HepG2 (cell line): ENCODE results near the gene ARL16. TPM values are rescaled to one million over a fixed set of nuclear protein-coding genes. Genes with fewer than 3 reads are reported as not detected.

Experiments
- CBX2 ChIP-seq, 2 experiments: fragments of 200-600 bp in 1 of 2; sonication (generic); formaldehyde crosslinking in 1 of 2; IDR thresholded peaks; 2 replicates each; pipeline versions ENCODE4 v1.7.0 to v1.8.1; 2018 to 2022; ENCODE audit warnings: low read depth in 2 of 2, low read length in 1 of 2, mild to moderate bottlenecking in 1 of 2, missing genetic modification reagents in 1 of 2
- EED ChIP-seq: sonication (generic); formaldehyde crosslinking; IDR thresholded peaks from 2 replicates; pipeline ENCODE4 v1.5.0; 2020; ENCODE audit warnings: mild to moderate bottlenecking, missing genetic modification reagents
- GATAD2A ChIP-seq: IDR thresholded peaks from 2 replicates; pipeline ENCODE4 v1.6.1; 2016
- JUN ChIP-seq: sonication (generic); formaldehyde crosslinking; IDR thresholded peaks from 2 replicates; pipeline ENCODE4 v1.4.0; 2020; ENCODE audit warnings: mild to moderate bottlenecking, missing genetic modification reagents
- JUNB ChIP-seq: sonication (generic); formaldehyde crosslinking; IDR thresholded peaks from 2 replicates; pipeline ENCODE4 v1.8.0; 2022; ENCODE audit warnings: missing genetic modification reagents, mild to moderate bottlenecking, borderline replicate concordance
- KLF6 ChIP-seq: IDR thresholded peaks from 2 replicates; pipeline ENCODE4 v1.8.0; 2016; ENCODE audit warnings: missing biosample characterization, missing genetic modification reagents
- MIXL1 ChIP-seq: IDR thresholded peaks from 2 replicates; pipeline ENCODE4 v1.6.1; 2016
- PCBP2 ChIP-seq: fragments of 200-400 bp; formaldehyde crosslinking; optimal IDR thresholded peaks from 2 replicates; pipeline ENCODE3; 2018; ENCODE audit warnings: low read length, low read depth; ENCODE audit not compliant: poor library complexity, severe bottlenecking
- SIX4 ChIP-seq: sonication (generic); formaldehyde crosslinking; IDR thresholded peaks from 2 replicates; pipeline ENCODE4 v1.4.0; 2020; ENCODE audit warnings: missing genetic modification reagents
- SPEN ChIP-seq: sonication (generic); formaldehyde crosslinking; IDR thresholded peaks from 2 replicates; pipeline ENCODE4 v1.5.1; 2020; ENCODE audit warnings: low read depth, mild to moderate bottlenecking, missing genetic modification reagents
- TGIF2 ChIP-seq: IDR thresholded peaks from 2 replicates; pipeline ENCODE4 v1.6.1; 2016; ENCODE audit warnings: control low read depth, missing compliant biosample characterization
- U2AF1 ChIP-seq: fragments of 200-400 bp; formaldehyde crosslinking; optimal IDR thresholded peaks from 2 replicates; pipeline ENCODE3; 2017; ENCODE audit warnings: mild to moderate bottlenecking, low read depth, low read length
- ZBTB26 ChIP-seq: IDR thresholded peaks from 2 replicates; pipeline ENCODE4 v1.6.1; 2016; ENCODE audit warnings: missing compliant biosample characterization, missing genetic modification reagents, borderline replicate concordance
- ZNF136 ChIP-seq: sonication (generic); formaldehyde crosslinking; IDR thresholded peaks from 2 replicates; pipeline ENCODE4 v1.8.1; 2022; ENCODE audit warnings: low read depth, mild to moderate bottlenecking, moderate library complexity, missing genetic modification reagents
- ZNF207 ChIP-seq: fragments of 450-650 bp; IDR thresholded peaks from 2 replicates; pipeline ENCODE4 v1.6.1; 2016; ENCODE audit warnings: antibody characterized with exemption, borderline replicate concordance
- ZNF543 ChIP-seq: sonication (generic); formaldehyde crosslinking; IDR thresholded peaks from 2 replicates; pipeline ENCODE4 v1.4.0; 2020; ENCODE audit warnings: mild to moderate bottlenecking, missing genetic modification reagents
- ZNF607 ChIP-seq: sonication (generic); formaldehyde crosslinking; IDR thresholded peaks from 2 replicates; pipeline ENCODE4 v1.5.1; 2020; ENCODE audit warnings: missing genetic modification reagents, mild to moderate bottlenecking, borderline replicate concordance
- ZNF652 ChIP-seq: IDR thresholded peaks from 2 replicates; pipeline ENCODE4 v1.6.1; 2016; ENCODE audit warnings: low read depth, borderline replicate concordance
- polyA plus RNA-seq, 8 experiments: library from polyadenylated mRNA; depleted of rRNA in 3 of 8; stranded (reverse) in 7 of 8; unstranded in 1 of 8; fragments of >200 nt; fragmentation: Illumina TruSeq in 4 of 8; extraction: Trizol in 4 of 8; gene quantifications; 2 replicates each; pipeline versions ENCODE4 v1.2.1 to v1.2.3, GENCODE V29; 2011 to 2016; ENCODE audit warnings: low read depth in 4 of 8, missing spikeins in 1 of 8, mixed read lengths in 1 of 8; ENCODE audit not compliant: insufficient read depth in 1 of 8
- total RNA-seq, 5 experiments: library from RNA; depleted of rRNA; stranded (reverse); fragments of >200 nt; fragmentation: Illumina TruSeq; extraction: Trizol; gene quantifications; 2 replicates each; pipeline ENCODE4 v1.2.3, GENCODE V29; 2016; ENCODE audit warnings: low read depth in 1 of 5
- TF ChIP-seq, protein P1 (sequence below): sonication (generic); formaldehyde crosslinking; IDR thresholded peaks from 2 replicates; pipeline ENCODE4 v1.5.0; 2020; ENCODE audit warnings: mild to moderate bottlenecking, low read depth, missing genetic modification reagents, borderline replicate concordance
- TF ChIP-seq, protein P2 (sequence below): sonication (generic); formaldehyde crosslinking; IDR thresholded peaks from 2 replicates; pipeline ENCODE4 v1.8.1; 2023; ENCODE audit warnings: mild to moderate bottlenecking, moderate library complexity, missing genetic modification reagents
- TF ChIP-seq, protein P3 (sequence below): sonication (generic); formaldehyde crosslinking; IDR thresholded peaks from 2 replicates; pipeline ENCODE4 v1.5.0; 2020; ENCODE audit warnings: mild to moderate bottlenecking, missing genetic modification reagents, moderate library complexity
- TF ChIP-seq, protein P4 (sequence below): sonication (generic); formaldehyde crosslinking; IDR thresholded peaks from 2 replicates; pipeline ENCODE4; 2020; ENCODE audit warnings: missing genetic modification reagents, mild to moderate bottlenecking, borderline replicate concordance

The ARL16 gene
- total and polyA plus RNA-seq, 2 of the 13 experiments (the other 11 are each of a cell fraction or from before 2014, with no cell fraction given) = 20.8 to 30.8 TPM

DNA sequence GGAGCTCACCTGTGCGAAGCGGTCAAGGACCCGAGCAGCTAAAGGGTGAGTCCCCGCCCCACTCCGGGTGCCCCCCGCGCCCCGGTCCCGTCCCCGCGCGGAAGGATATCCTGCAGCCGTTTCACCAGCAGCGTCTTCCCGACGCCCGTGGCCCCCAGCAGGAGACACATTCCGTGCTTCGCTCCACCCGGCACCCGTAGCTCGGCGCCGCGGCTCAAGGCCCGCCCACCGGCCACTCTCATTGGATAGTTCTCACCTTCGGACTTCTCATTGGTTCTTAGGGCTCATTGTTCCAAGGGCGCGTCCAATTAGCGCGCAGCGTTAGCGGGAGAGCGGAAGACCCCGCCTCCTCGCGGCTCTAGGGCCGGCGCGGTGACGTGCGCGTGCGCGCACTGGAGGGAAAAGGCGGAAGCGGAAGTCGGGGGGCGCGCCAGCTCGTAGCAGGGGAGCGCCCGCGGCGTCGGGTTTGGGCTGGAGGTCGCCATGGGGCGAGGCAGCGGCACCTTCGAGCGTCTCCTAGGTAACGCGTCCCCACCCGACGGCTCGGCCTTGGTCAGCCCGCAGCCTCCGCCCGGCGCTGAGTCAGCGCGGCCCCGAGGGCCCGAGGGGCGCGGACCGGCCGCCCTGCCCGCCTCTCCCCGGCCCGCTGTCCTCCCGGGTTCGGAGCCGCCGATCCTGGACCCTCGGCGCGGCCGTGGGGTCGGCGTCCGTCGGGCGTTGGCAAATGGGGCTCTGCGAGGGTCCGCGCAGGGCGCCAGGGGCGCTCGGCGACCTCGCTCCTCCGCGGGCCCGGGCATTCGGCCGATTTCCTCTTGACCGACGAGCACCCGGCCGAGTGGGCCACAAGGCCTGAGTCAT is at the start of gene ARL16, which contains the start of gene HGS (continued):
- TF ChIP-seq SPEN = peak; percentile 87
- no peak; the same call in 1 of the 2 replicates for TF ChIP-seq ZBTB26 (CRISPR knock-in tag)
- peak; percentile 67 for TF ChIP-seq GATAD2A
- TF ChIP-seq JUN = no peak
- no peak for TF ChIP-seq ZNF652 (CRISPR knock-in tag)
- peak; percentile 72 for TF ChIP-seq MIXL1 (CRISPR knock-in tag)
- TF ChIP-seq ZNF607 (CRISPR knock-in tag) = peak; percentile 70
- TF ChIP-seq EED = peak; percentile 94; the same call in 1 of the 2 replicates
- no peak for TF ChIP-seq JUNB (CRISPR knock-in tag)
- no peak for TF ChIP-seq ZNF207
- TF ChIP-seq TGIF2 (CRISPR knock-in tag) = peak; percentile 74
- TF ChIP-seq, protein P1, sequence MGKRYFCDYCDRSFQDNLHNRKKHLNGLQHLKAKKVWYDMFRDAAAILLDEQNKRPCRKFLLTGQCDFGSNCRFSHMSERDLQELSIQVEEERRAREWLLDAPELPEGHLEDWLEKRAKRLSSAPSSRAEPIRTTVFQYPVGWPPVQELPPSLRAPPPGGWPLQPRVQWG = no peak
- TF ChIP-seq ZNF543 (CRISPR knock-in tag) = peak; percentile 33; the same call in 1 of the 2 replicates
- TF ChIP-seq, protein P2, sequence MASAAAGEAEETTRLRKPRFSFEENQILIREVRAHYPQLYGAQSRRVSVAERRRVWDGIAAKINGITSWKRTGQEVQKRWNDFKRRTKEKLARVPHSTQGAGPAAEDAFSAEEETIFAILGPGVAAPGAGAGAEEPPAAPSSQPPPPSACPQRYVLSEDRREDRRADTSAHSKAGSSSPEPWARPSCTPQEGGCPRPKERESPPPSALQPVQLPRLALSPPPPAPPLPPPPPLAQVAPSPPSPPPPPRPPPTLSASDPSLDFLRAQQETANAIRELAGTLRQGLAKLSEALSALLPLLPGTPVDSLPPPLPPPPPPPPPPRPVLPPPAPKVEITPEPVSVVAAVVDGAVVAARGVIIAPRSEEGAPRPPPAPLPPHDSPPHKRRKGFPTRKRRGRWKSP (CRISPR knock-in tag) = no peak
- TF ChIP-seq SIX4 (CRISPR knock-in tag) = no peak
- peak; percentile 73; the same call in 1 of the 2 replicates for TF ChIP-seq KLF6 (CRISPR knock-in tag)
- TF ChIP-seq U2AF1 = no peak
- TF ChIP-seq, protein P3, sequence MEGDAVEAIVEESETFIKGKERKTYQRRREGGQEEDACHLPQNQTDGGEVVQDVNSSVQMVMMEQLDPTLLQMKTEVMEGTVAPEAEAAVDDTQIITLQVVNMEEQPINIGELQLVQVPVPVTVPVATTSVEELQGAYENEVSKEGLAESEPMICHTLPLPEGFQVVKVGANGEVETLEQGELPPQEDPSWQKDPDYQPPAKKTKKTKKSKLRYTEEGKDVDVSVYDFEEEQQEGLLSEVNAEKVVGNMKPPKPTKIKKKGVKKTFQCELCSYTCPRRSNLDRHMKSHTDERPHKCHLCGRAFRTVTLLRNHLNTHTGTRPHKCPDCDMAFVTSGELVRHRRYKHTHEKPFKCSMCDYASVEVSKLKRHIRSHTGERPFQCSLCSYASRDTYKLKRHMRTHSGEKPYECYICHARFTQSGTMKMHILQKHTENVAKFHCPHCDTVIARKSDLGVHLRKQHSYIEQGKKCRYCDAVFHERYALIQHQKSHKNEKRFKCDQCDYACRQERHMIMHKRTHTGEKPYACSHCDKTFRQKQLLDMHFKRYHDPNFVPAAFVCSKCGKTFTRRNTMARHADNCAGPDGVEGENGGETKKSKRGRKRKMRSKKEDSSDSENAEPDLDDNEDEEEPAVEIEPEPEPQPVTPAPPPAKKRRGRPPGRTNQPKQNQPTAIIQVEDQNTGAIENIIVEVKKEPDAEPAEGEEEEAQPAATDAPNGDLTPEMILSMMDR (CRISPR knock-in tag) = no peak
- 0 out of 2 replicates have a peak, but pooled peaks have one; percentile 3 for TF ChIP-seq ZNF136 (CRISPR knock-in tag)
- no peak for TF ChIP-seq PCBP2
- TF ChIP-seq, protein P4, sequence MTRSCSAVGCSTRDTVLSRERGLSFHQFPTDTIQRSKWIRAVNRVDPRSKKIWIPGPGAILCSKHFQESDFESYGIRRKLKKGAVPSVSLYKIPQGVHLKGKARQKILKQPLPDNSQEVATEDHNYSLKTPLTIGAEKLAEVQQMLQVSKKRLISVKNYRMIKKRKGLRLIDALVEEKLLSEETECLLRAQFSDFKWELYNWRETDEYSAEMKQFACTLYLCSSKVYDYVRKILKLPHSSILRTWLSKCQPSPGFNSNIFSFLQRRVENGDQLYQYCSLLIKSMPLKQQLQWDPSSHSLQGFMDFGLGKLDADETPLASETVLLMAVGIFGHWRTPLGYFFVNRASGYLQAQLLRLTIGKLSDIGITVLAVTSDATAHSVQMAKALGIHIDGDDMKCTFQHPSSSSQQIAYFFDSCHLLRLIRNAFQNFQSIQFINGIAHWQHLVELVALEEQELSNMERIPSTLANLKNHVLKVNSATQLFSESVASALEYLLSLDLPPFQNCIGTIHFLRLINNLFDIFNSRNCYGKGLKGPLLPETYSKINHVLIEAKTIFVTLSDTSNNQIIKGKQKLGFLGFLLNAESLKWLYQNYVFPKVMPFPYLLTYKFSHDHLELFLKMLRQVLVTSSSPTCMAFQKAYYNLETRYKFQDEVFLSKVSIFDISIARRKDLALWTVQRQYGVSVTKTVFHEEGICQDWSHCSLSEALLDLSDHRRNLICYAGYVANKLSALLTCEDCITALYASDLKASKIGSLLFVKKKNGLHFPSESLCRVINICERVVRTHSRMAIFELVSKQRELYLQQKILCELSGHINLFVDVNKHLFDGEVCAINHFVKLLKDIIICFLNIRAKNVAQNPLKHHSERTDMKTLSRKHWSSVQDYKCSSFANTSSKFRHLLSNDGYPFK (CRISPR knock-in tag) = peak; percentile 35; the same call in 1 of the 2 replicates
- TF ChIP-seq CBX2 (IDR thresholded peaks at IDR 0.05; ENCODE audit: low read depth, low read length) = no peak
- no peak for TF ChIP-seq CBX2 (CRISPR knock-in tag; IDR thresholded peaks at IDR 0.05; ENCODE audit: low read depth)
